ENCODE measurements around the gene RXFP2.

DNA sequence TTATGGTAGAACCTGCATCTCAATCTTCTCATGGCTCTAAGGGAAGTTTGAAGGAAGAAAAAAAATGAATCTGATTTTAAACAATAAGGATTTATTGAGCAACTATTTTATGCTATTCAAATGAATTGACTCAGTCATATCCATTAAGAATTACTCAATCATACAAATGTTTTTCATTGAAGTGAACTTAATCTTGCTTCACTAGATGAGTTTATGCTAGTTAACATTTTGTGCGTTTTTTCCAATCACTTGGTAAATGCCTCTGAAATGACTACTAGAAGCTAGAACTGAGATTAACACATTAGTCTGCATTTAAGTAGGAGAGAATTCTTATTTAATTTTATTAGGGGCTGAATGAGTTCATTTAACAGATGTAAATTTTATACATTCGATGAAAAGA is 25.2 kb downstream of the RXFP2 start:
- TF ChIP-seq, protein P1, sequence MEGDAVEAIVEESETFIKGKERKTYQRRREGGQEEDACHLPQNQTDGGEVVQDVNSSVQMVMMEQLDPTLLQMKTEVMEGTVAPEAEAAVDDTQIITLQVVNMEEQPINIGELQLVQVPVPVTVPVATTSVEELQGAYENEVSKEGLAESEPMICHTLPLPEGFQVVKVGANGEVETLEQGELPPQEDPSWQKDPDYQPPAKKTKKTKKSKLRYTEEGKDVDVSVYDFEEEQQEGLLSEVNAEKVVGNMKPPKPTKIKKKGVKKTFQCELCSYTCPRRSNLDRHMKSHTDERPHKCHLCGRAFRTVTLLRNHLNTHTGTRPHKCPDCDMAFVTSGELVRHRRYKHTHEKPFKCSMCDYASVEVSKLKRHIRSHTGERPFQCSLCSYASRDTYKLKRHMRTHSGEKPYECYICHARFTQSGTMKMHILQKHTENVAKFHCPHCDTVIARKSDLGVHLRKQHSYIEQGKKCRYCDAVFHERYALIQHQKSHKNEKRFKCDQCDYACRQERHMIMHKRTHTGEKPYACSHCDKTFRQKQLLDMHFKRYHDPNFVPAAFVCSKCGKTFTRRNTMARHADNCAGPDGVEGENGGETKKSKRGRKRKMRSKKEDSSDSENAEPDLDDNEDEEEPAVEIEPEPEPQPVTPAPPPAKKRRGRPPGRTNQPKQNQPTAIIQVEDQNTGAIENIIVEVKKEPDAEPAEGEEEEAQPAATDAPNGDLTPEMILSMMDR (IDR thresholded peaks at IDR 0.05), result no peak
- no peak for TF ChIP-seq POLR2A (IDR thresholded peaks at IDR 0.05)
